Measurements from ENCODE around the gene RUNX2.

- no peak for TF ChIP-seq CTCF (IDR thresholded peaks at IDR 0.05; ENCODE audit: poor library complexity, severe bottlenecking)
- no peak for TF ChIP-seq POLR2AphosphoS5 (IDR thresholded peaks at IDR 0.05)
- no peak for TF ChIP-seq TAF1 (IDR thresholded peaks at IDR 0.05; ENCODE audit: low read depth)
- peak; percentile 73 for TF ChIP-seq EP300 (conservative IDR thresholded peaks at IDR 0.05; ENCODE audit: poor library complexity, severe bottlenecking)
These were observed 349.5 kb downstream of the RUNX2 start for GRCh38 chr6:45677381-45678284.
